IPS DF 4.7 (cell line): ENCODE measurements around the gene DTD1.
A peak's percentile ranks its signal among the peaks of the same experiment; 100 is the strongest.

Experiments
- DNase-seq: peaks from one replicate; pipeline ENCODE4 v3.0.0-alpha.2; 2013; ENCODE audit warnings: low spot score; ENCODE audit errors: extremely low read depth

Gene DTD1

GRCh38 chr20:18790787-18791186, 202.9 kb downstream of the DTD1 start:
- no peak for DNase-seq

GRCh38 chr20:18793625-18794427, 206.0 kb downstream of the DTD1 start:
- DNase-seq: peak; percentile 91

GRCh38 chr20:18794428-18794787, 206.6 kb downstream of the DTD1 start:
- no peak for DNase-seq

- no peak for DNase-seq
Measured at GRCh38 chr20:18795366-18795765, 207.5 kb downstream of the DTD1 start.

GRCh38 chr20:18796282-18796833, 208.5 kb downstream of the DTD1 start:
- DNase-seq: no peak

- DNase-seq: no peak
Measured at GRCh38 chr20:18801516-18801915, 213.7 kb downstream of the DTD1 start.

GRCh38 chr20:18802012-18802634, 214.3 kb downstream of the DTD1 start:
- no peak for DNase-seq

GRCh38 chr20:18805881-18806280, 218.0 kb downstream of the DTD1 start:
- DNase-seq: no peak

GRCh38 chr20:18808712-18809111, 220.9 kb downstream of the DTD1 start:
- no peak for DNase-seq

GRCh38 chr20:18811186-18811585, 223.3 kb downstream of the DTD1 start:
- no peak for DNase-seq

- no peak for DNase-seq
Measured at GRCh38 chr20:18811904-18812303, 224.1 kb downstream of the DTD1 start.

- DNase-seq: no peak
Measured at GRCh38 chr20:18813483-18813882, 225.6 kb downstream of the DTD1 start, which contains the start of gene SCP2D1. Gene SCP2D1 (plus strand): TSS chr20:18813783. CDS start chr20:18813816, 33 bp downstream.

GRCh38 chr20:18815194-18815942, 227.5 kb downstream of the DTD1 start:
- DNase-seq: no peak
